HG02678 (cell line): ENCODE results near the gene ZNF556.
"Not testable (repeated sequence)": the region's sequence is repeated elsewhere in the genome, so short reads cannot be mapped to it uniquely, and the experiment has no call there.

Source experiments
- ATAC-seq: cut with Tn5 transposase; IDR thresholded peaks from one replicate; pipeline ENCODE4 v1.9.1; 2021; ENCODE audit warnings: mild to moderate bottlenecking, moderate library complexity; ENCODE audit not compliant: unreplicated experiment

Gene ZNF556

GRCh38 chr19:2903326-2903725 is 36.2 kb downstream of the ZNF556 start:
- not testable (repeated sequence) for ATAC-seq

GRCh38 chr19:2905918-2906519 is 38.9 kb downstream of the ZNF556 start:
- no peak for ATAC-seq

GRCh38 chr19:2906631-2907195 is 39.6 kb downstream of the ZNF556 start:
- no peak for ATAC-seq

- ATAC-seq = no peak
Measured at GRCh38 chr19:2912306-2912705, 45.2 kb downstream of the ZNF556 start.

GRCh38 chr19:2917275-2918184 is 50.4 kb downstream of the ZNF556 start:
- ATAC-seq = no peak

- ATAC-seq = no peak
Measured at GRCh38 chr19:2922987-2923386, 55.9 kb downstream of the ZNF556 start.

- ATAC-seq = no peak
Measured at GRCh38 chr19:2923510-2923909, 56.4 kb downstream of the ZNF556 start.

GRCh38 chr19:2926341-2927031 is 59.4 kb downstream of the ZNF556 start:
- ATAC-seq = no peak

- no peak for ATAC-seq
Measured at GRCh38 chr19:2927032-2927430, 59.9 kb downstream of the ZNF556 start.
